Measurements from ENCODE around the gene BTN1A1. TPM values are rescaled to one million over a fixed set of nuclear protein-coding genes. Genes with fewer than 3 reads are reported as not detected.

Gene BTN1A1
- total and polyA plus RNA-seq, 10 of the 15 experiments (the other 5 are each of a cell fraction or from before 2014, with no cell fraction given), result 0.05 to 2.2 (median 0.87) TPM

DNA sequence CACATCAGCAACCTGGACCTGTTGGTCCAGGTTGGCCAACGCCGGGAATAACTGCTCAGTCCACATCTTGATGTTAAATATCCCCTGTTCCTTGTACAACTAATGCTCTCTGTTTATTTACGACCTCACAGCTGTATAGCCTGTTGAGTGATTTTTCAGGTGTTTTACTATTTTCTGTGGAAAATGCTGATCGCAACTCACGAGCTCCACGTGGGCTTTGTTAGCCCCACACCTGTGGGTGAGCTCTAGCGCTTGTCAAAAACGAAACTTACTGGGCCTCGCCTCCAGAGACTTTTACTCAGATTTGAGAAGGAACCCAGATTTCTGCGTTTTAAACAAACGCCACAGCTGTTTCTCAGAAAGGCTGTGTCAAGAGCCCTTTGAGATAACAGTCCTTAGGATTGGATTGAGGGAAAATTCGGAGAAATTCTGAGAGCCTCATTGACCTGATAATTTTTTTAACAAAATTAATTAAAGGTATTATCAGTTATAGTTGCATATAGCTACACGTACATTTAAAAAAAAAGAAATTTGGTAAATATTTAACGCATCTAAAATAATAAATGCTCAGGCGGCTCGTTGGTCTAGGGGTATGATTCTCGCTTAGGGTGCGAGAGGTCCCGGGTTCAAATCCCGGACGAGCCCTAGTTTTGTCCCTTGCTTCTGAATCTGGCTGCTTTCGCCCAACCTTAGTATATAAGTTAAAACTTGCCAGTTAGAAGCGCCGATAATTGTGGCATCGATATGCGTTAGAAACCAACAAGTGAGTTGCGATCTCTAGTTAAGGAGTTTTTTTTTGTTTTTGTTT lies 54.8 kb downstream of the BTN1A1 start (continued):
- TF ChIP-seq NBN (IDR thresholded peaks at IDR 0.05) (peak; percentile 84), ZNF24 (IDR thresholded peaks at IDR 0.05) (peak; percentile 98), SREBF2 (IDR thresholded peaks at IDR 0.05; ENCODE audit: low read length) (peak; percentile 85), GATAD2B (conservative IDR thresholded peaks at IDR 0.05; ENCODE audit: low read depth) (0 out of 2 replicates have a peak, but pooled peaks have one; percentile 6), EP300 (IDR thresholded peaks at IDR 0.05; ENCODE audit: borderline replicate concordance in 1 of 2, control insufficient read depth in 1 of 2, low read depth in 2 of 2, low read length in 2 of 2) (peak in 1 of 2 experiments; percentile 47; a peak in 1 of 4 replicates), ZNF384 (IDR thresholded peaks at IDR 0.05; ENCODE audit: borderline replicate concordance, low read depth, low read length) (peak; percentile 43; the same call in 1 of the 2 replicates), NFIC (IDR thresholded peaks at IDR 0.05; ENCODE audit: low read depth, low read length) (no peak; the same call in 1 of the 2 replicates), CREB1 (IDR thresholded peaks at IDR 0.05; ENCODE audit: low read depth) (0 out of 2 replicates have a peak, but pooled peaks have one; percentile 29), RUNX3 (IDR thresholded peaks at IDR 0.05; ENCODE audit: low read length) (0 out of 2 replicates have a peak, but pooled peaks have one; percentile 11), TCF7 (IDR thresholded peaks at IDR 0.05; ENCODE audit: borderline replicate concordance) (peak; percentile 36; the same call in 1 of the 2 replicates), CREM (IDR thresholded peaks at IDR 0.05; ENCODE audit: low read depth) (0 out of 2 replicates have a peak, but pooled peaks have one; percentile 16), SMARCA5 (IDR thresholded peaks at IDR 0.05) (0 out of 2 replicates have a peak, but pooled peaks have one; percentile 63)
- TF ChIP-seq, protein P1, sequence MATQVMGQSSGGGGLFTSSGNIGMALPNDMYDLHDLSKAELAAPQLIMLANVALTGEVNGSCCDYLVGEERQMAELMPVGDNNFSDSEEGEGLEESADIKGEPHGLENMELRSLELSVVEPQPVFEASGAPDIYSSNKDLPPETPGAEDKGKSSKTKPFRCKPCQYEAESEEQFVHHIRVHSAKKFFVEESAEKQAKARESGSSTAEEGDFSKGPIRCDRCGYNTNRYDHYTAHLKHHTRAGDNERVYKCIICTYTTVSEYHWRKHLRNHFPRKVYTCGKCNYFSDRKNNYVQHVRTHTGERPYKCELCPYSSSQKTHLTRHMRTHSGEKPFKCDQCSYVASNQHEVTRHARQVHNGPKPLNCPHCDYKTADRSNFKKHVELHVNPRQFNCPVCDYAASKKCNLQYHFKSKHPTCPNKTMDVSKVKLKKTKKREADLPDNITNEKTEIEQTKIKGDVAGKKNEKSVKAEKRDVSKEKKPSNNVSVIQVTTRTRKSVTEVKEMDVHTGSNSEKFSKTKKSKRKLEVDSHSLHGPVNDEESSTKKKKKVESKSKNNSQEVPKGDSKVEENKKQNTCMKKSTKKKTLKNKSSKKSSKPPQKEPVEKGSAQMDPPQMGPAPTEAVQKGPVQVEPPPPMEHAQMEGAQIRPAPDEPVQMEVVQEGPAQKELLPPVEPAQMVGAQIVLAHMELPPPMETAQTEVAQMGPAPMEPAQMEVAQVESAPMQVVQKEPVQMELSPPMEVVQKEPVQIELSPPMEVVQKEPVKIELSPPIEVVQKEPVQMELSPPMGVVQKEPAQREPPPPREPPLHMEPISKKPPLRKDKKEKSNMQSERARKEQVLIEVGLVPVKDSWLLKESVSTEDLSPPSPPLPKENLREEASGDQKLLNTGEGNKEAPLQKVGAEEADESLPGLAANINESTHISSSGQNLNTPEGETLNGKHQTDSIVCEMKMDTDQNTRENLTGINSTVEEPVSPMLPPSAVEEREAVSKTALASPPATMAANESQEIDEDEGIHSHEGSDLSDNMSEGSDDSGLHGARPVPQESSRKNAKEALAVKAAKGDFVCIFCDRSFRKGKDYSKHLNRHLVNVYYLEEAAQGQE (IDR thresholded peaks at IDR 0.05; ENCODE audit: low read depth, low read length), result no peak
- TF ChIP-seq, protein P2, sequence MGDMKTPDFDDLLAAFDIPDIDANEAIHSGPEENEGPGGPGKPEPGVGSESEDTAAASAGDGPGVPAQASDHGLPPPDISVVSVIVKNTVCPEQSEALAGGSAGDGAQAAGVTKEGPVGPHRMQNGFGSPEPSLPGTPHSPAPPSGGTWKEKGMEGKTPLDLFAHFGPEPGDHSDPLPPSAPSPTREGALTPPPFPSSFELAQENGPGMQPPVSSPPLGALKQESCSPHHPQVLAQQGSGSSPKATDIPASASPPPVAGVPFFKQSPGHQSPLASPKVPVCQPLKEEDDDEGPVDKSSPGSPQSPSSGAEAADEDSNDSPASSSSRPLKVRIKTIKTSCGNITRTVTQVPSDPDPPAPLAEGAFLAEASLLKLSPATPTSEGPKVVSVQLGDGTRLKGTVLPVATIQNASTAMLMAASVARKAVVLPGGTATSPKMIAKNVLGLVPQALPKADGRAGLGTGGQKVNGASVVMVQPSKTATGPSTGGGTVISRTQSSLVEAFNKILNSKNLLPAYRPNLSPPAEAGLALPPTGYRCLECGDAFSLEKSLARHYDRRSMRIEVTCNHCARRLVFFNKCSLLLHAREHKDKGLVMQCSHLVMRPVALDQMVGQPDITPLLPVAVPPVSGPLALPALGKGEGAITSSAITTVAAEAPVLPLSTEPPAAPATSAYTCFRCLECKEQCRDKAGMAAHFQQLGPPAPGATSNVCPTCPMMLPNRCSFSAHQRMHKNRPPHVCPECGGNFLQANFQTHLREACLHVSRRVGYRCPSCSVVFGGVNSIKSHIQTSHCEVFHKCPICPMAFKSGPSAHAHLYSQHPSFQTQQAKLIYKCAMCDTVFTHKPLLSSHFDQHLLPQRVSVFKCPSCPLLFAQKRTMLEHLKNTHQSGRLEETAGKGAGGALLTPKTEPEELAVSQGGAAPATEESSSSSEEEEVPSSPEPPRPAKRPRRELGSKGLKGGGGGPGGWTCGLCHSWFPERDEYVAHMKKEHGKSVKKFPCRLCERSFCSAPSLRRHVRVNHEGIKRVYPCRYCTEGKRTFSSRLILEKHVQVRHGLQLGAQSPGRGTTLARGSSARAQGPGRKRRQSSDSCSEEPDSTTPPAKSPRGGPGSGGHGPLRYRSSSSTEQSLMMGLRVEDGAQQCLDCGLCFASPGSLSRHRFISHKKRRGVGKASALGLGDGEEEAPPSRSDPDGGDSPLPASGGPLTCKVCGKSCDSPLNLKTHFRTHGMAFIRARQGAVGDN (IDR thresholded peaks at IDR 0.05), result peak; percentile 56

Measured in GM12878 (cell line).